ENCODE data around the gene TMPRSS13.

- TF ChIP-seq CTCF (IDR thresholded peaks at IDR 0.05 in 8 of 11, conservative IDR thresholded peaks at IDR 0.05 in 3 of 11) (no peak), POLR2AphosphoS5 (IDR thresholded peaks at IDR 0.05) (no peak)
These were observed 31.2 kb upstream of the TMPRSS13 start for GRCh38 chr11:117960406-117960805.

Data from spleen (tissue), 7 donors.